Astrocyte (in vitro differentiated cells and primary cell): ENCODE measurements around the gene KCNQ1. TPM values are rescaled to one million over a fixed set of nuclear protein-coding genes. Genes with fewer than 3 reads are reported as not detected.

ENCODE experiments used
- DNase-seq: peaks from one replicate; pipeline ENCODE4 v3.0.0-alpha.2; 2010; ENCODE audit warnings: low read depth
- FAIRE-seq: peaks from 2 replicates; lab custom pipeline; 2011; peaks lifted over from hg19 to GRCh38; lab: Jason Lieb, UNC
- H2AFZ ChIP-seq: 2 replicates; pipeline ENCODE4 v1.6.0; 2012; ENCODE audit warnings: low read depth, low read length, inconsistent platforms
- H3K27ac ChIP-seq: 2 replicates; pipeline ENCODE4 v1.5.1; 2011; ENCODE audit warnings: low read depth, low read length, inconsistent platforms
- H3K27me3 ChIP-seq: 2 replicates; pipeline ENCODE4 v1.6.0; 2011; ENCODE audit warnings: low read length, inconsistent platforms; ENCODE audit not compliant: insufficient read depth
- H3K36me3 ChIP-seq: 2 replicates; pipeline ENCODE4 v1.5.1; 2011; ENCODE audit warnings: low read length, inconsistent platforms; ENCODE audit not compliant: insufficient read depth
- H3K4me1 ChIP-seq: 2 replicates; pipeline ENCODE4 v1.5.1; 2011; ENCODE audit warnings: low read length, inconsistent platforms; ENCODE audit not compliant: insufficient read depth
- H3K4me2 ChIP-seq: 2 replicates; pipeline ENCODE4 v1.6.0; 2012; ENCODE audit warnings: low read length, inconsistent platforms
- H3K4me3 ChIP-seq: 2 replicates; pipeline ENCODE4 v1.5.1; 2011; ENCODE audit warnings: low read depth, mild to moderate bottlenecking, low read length, inconsistent platforms; ENCODE audit not compliant: insufficient read depth
- H3K79me2 ChIP-seq: 2 replicates; pipeline ENCODE4 v1.6.0; 2012; ENCODE audit warnings: mild to moderate bottlenecking, low read length, inconsistent platforms; ENCODE audit not compliant: insufficient read depth
- H3K9ac ChIP-seq: 2 replicates; pipeline ENCODE4 v1.6.0; 2012; ENCODE audit warnings: mild to moderate bottlenecking, low read length, inconsistent platforms
- H3K9me3 ChIP-seq: 2 replicates; pipeline ENCODE4 v1.5.1; 2012; ENCODE audit warnings: low read depth, mild to moderate bottlenecking, low read length, inconsistent platforms; ENCODE audit not compliant: insufficient read depth
- H4K20me1 ChIP-seq: 2 replicates; pipeline ENCODE4 v1.6.0; 2012; ENCODE audit warnings: low read length, inconsistent platforms; ENCODE audit not compliant: insufficient read depth
- H3K27ac Mint-ChIP-seq: one replicate; pipeline ENCODE4 v1.8.0; 2021; ENCODE audit warnings: mild to moderate bottlenecking, mixed read lengths; ENCODE audit not compliant: unreplicated experiment
- H3K27me3 Mint-ChIP-seq: one replicate; pipeline ENCODE4 v1.8.0; 2021; ENCODE audit warnings: low read depth, mixed read lengths; ENCODE audit not compliant: unreplicated experiment
- H3K36me3 Mint-ChIP-seq: one replicate; pipeline ENCODE4 v1.8.0; 2021; ENCODE audit warnings: low read depth, mixed read lengths; ENCODE audit not compliant: unreplicated experiment
- H3K4me1 Mint-ChIP-seq: one replicate; pipeline ENCODE4 v1.8.0; 2021; ENCODE audit warnings: low read depth, mixed read lengths; ENCODE audit not compliant: unreplicated experiment
- H3K4me3 Mint-ChIP-seq: one replicate; pipeline ENCODE4 v1.8.0; 2021; ENCODE audit warnings: mild to moderate bottlenecking, moderate library complexity, mixed read lengths; ENCODE audit not compliant: unreplicated experiment
- H3K9me3 Mint-ChIP-seq: one replicate; pipeline ENCODE4 v1.8.0; 2021; ENCODE audit warnings: mild to moderate bottlenecking, mixed read lengths; ENCODE audit not compliant: unreplicated experiment
- CTCF ChIP-seq: IDR thresholded peaks from 2 replicates; pipeline ENCODE4 v1.5.1; 2011; ENCODE audit warnings: low read depth, mild to moderate bottlenecking, inconsistent platforms, low read length, moderate library complexity; ENCODE audit not compliant: insufficient read depth
- EZH2 ChIP-seq: IDR thresholded peaks from 2 replicates; pipeline ENCODE4 v1.6.1; 2012; ENCODE audit warnings: mild to moderate bottlenecking, low read length, inconsistent platforms; ENCODE audit not compliant: insufficient read depth
- total RNA-seq: library from RNA; stranded (reverse); gene quantifications from 2 replicates; pipeline ENCODE4 v1.2.1, GENCODE V29; 2021

Gene KCNQ1
- total RNA-seq, 1 donor from 2014 or later, result not detected

- no peak for TF ChIP-seq EZH2
- TF ChIP-seq CTCF, result no peak
- no peak overlapping the region for H3K27ac Mint-ChIP-seq
- H3K36me3 Mint-ChIP-seq, result no peaks in the 10 kb centered on the region
These were observed 19.3 kb upstream of the KCNQ1 start for GRCh38 chr11:2425506-2425905.

GRCh38 chr11:2426221-2426620 lies 18.6 kb upstream of the KCNQ1 start:
- Histone ChIP-seq H3K4me1 (no peaks in the 10 kb centered on the region), H3K27me3 (no peaks in the 10 kb centered on the region), H3K9me3 (peaks cover 2% of the 10 kb centered on the region), H3K4me3 (no peak overlapping the region), H3K9ac (no peak overlapping the region), H3K36me3 (no peaks in the 10 kb centered on the region), H3K79me2 (no peaks in the 10 kb centered on the region), H3K4me2 (no peak overlapping the region), H2AFZ (no peak overlapping the region), H4K20me1 (peaks cover 2% of the 10 kb centered on the region), H3K27ac (no peak overlapping the region)
- Mint-ChIP-seq H3K36me3 (no peaks in the 10 kb centered on the region), H3K27ac (no peak overlapping the region), H3K9me3 (no peaks in the 10 kb centered on the region), H3K27me3 (peaks cover 18% of the 10 kb centered on the region), H3K4me3 (no peak overlapping the region), H3K4me1 (no peaks in the 10 kb centered on the region)
- no peak for DNase-seq
- TF ChIP-seq EZH2, result no peak
- no peak for TF ChIP-seq CTCF
- FAIRE-seq, result no peak

More at GRCh38 chr11:2425506-2425905, 19.3 kb upstream of the KCNQ1 start:
- H3K9me3 ChIP-seq, result peaks cover 2% of the 10 kb centered on the region
- no peak overlapping the region for H3K27ac ChIP-seq
- no peaks in the 10 kb centered on the region for H3K79me2 ChIP-seq
- H2AFZ ChIP-seq, result no peak overlapping the region
- no peaks in the 10 kb centered on the region for H3K27me3 ChIP-seq
- Mint-ChIP-seq H3K9me3 (no peaks in the 10 kb centered on the region), H3K4me1 (no peaks in the 10 kb centered on the region), H3K27me3 (peaks cover 18% of the 10 kb centered on the region), H3K4me3 (no peak overlapping the region)
- no peak overlapping the region for H3K4me2 ChIP-seq
- H3K4me1 ChIP-seq, result no peaks in the 10 kb centered on the region
- H3K36me3 ChIP-seq, result no peaks in the 10 kb centered on the region
- FAIRE-seq, result no peak
- DNase-seq, result no peak
- H4K20me1 ChIP-seq, result peaks cover 2% of the 10 kb centered on the region
- H3K9ac ChIP-seq, result no peak overlapping the region
- no peak overlapping the region for H3K4me3 ChIP-seq

- TF ChIP-seq EZH2 (no peak), CTCF (no peak)
- H3K27me3 ChIP-seq, result no peaks in the 10 kb centered on the region
- H3K27me3 Mint-ChIP-seq, result peaks cover 25% of the 10 kb centered on the region
- no peak overlapping the region for H3K4me2 ChIP-seq
- no peaks in the 10 kb centered on the region for H3K36me3 Mint-ChIP-seq
- no peaks in the 10 kb centered on the region for H3K9me3 Mint-ChIP-seq
- no peaks in the 10 kb centered on the region for H3K36me3 ChIP-seq
- H3K4me1 ChIP-seq, result no peaks in the 10 kb centered on the region
- no peak overlapping the region for H3K27ac ChIP-seq
- DNase-seq (no peak), FAIRE-seq (no peak)
- H3K4me3 ChIP-seq, result no peak overlapping the region
- peaks cover 2% of the 10 kb centered on the region for H4K20me1 ChIP-seq
- H2AFZ ChIP-seq, result no peak overlapping the region
- no peaks in the 10 kb centered on the region for H3K79me2 ChIP-seq
- H3K4me3 Mint-ChIP-seq, result no peak overlapping the region
- H3K9me3 ChIP-seq, result peaks cover 2% of the 10 kb centered on the region
- H3K4me1 Mint-ChIP-seq, result no peaks in the 10 kb centered on the region
- H3K9ac ChIP-seq, result no peak overlapping the region
- no peak overlapping the region for H3K27ac Mint-ChIP-seq
These were observed 17.8 kb upstream of the KCNQ1 start for GRCh38 chr11:2426826-2427521.
